CD4-positive, alpha-beta T cell treated with Interleukin-12 subunit alpha and Interleukin-12 subunit beta, for 1 hour (primary cell): Measurements from ENCODE around the gene NMT1.

ENCODE experiments used
- DNase-seq: peaks from one replicate; pipeline ENCODE4 v3.0.0-alpha.2; 2020

NMT1 gene

GRCh38 chr17:45106582-45106981 is 45.5 kb downstream of the NMT1 start:
- DNase-seq = no peak

- DNase-seq = no peak
Measured at GRCh38 chr17:45107293-45108010, 46.3 kb downstream of the NMT1 start.

GRCh38 chr17:45108051-45108450 is 46.9 kb downstream of the NMT1 start:
- DNase-seq = no peak

GRCh38 chr17:45108595-45109521 is 47.7 kb downstream of the NMT1 start:
- no peak for DNase-seq

GRCh38 chr17:45110676-45111611 is 49.8 kb downstream of the NMT1 start:
- no peak for DNase-seq

GRCh38 chr17:45111850-45112249 is 50.7 kb downstream of the NMT1 start:
- DNase-seq = no peak

- no peak for DNase-seq
Measured at GRCh38 chr17:45112559-45113423, 51.7 kb downstream of the NMT1 start.

- no peak for DNase-seq
Measured at GRCh38 chr17:45113424-45113754, 52.3 kb downstream of the NMT1 start.

GRCh38 chr17:45114117-45114932 is 53.2 kb downstream of the NMT1 start:
- no peak for DNase-seq

GRCh38 chr17:45115015-45115625 is 54.0 kb downstream of the NMT1 start:
- DNase-seq = no peak

- DNase-seq = no peak
Measured at GRCh38 chr17:45115871-45116270, 54.8 kb downstream of the NMT1 start.

- DNase-seq = no peak
Measured at GRCh38 chr17:45116434-45117016, 55.4 kb downstream of the NMT1 start.

- DNase-seq = no peak
Measured at GRCh38 chr17:45117334-45117733, 56.2 kb downstream of the NMT1 start.

GRCh38 chr17:45117848-45118646 is 56.9 kb downstream of the NMT1 start:
- DNase-seq = no peak

GRCh38 chr17:45118691-45119090 is 57.6 kb downstream of the NMT1 start:
- DNase-seq = no peak

GRCh38 chr17:45119964-45120363 is 58.8 kb downstream of the NMT1 start:
- DNase-seq = no peak

GRCh38 chr17:45120558-45120957 is 59.4 kb downstream of the NMT1 start:
- DNase-seq = no peak

- no peak for DNase-seq
Measured at GRCh38 chr17:45121055-45121454, 59.9 kb downstream of the NMT1 start.

GRCh38 chr17:45123076-45123770 is 62.1 kb downstream of the NMT1 start:
- no peak for DNase-seq
